Kidney (tissue), 14 donors: ENCODE measurements around the gene LAIR2. TPM values are rescaled to one million over a fixed set of nuclear protein-coding genes. Genes with fewer than 3 reads are reported as not detected.
A peak's percentile ranks its signal among the peaks of the same experiment; 100 is the strongest.

ENCODE experiments used
- DNase-seq, 5 donors: peaks; one replicate each; pipeline ENCODE4 v3.0.0-alpha.2; 2013 to 2020
- FAIRE-seq: peaks from 2 replicates; lab custom pipeline; 2012; peaks lifted over from hg19 to GRCh38; lab: Jason Lieb, UNC
- H3K27ac ChIP-seq, 2 donors: one replicate each; pipeline ENCODE4 v1.7.0; 2013; ENCODE audit warnings: low read depth in 2 of 2, low read length in 2 of 2, inconsistent platforms in 1 of 2
- H3K27me3 ChIP-seq: one replicate; pipeline ENCODE4 v1.7.1; 2013; ENCODE audit warnings: low read length, inconsistent platforms; ENCODE audit not compliant: control insufficient read depth, insufficient read depth
- H3K36me3 ChIP-seq, 3 donors: one replicate each; pipeline versions ENCODE4 v1.7.0 to v1.7.1; 2013; ENCODE audit warnings: low read length in 3 of 3, control low read depth in 1 of 3, inconsistent platforms in 1 of 3; ENCODE audit not compliant: insufficient read depth in 3 of 3, control insufficient read depth in 2 of 3
- H3K4me1 ChIP-seq, 3 donors: one replicate each; pipeline versions ENCODE4 v1.7.0 to v1.7.1; 2013; ENCODE audit warnings: low read length in 3 of 3, inconsistent platforms in 1 of 3, low read depth in 1 of 3; ENCODE audit not compliant: control insufficient read depth in 2 of 3, insufficient read depth in 2 of 3
- H3K4me3 ChIP-seq, 3 donors: one replicate each; pipeline versions ENCODE4 v1.7.0 to v1.8.1; 2013; ENCODE audit warnings: low read length in 3 of 3, control low read depth in 1 of 3, inconsistent platforms in 1 of 3
- H3K9ac ChIP-seq, 3 donors: one replicate each; pipeline versions ENCODE4 v1.7.0 to v1.7.1; 2013; ENCODE audit warnings: low read length in 3 of 3, control low read depth in 1 of 3, inconsistent platforms in 1 of 3
- H3K9me3 ChIP-seq, 3 donors: one replicate each; pipeline versions ENCODE4 v1.7.0 to v1.7.1; 2013; ENCODE audit warnings: low read length in 3 of 3, control low read depth in 1 of 3, inconsistent platforms in 1 of 3; ENCODE audit not compliant: control insufficient read depth in 2 of 3, insufficient read depth in 1 of 3
- CTCF ChIP-seq: IDR thresholded peaks from 3 replicates; pipeline ENCODE4 v1.5.1; 2012; ENCODE audit warnings: mild to moderate bottlenecking, moderate library complexity, borderline replicate concordance; ENCODE audit not compliant: insufficient read depth; ENCODE audit errors: extremely low read depth
- intact Hi-C: fragments of 100-400 bp; cut with DNase I; formaldehyde crosslinking; loops from one replicate; pipeline ENCODE4 v1.11.1; 2022
- polyA plus RNA-seq: library from polyadenylated mRNA; stranded (reverse); fragments of 350-450 nt; fragmentation: Illumina TruSeq; extraction: RNeasy Lipid Tissue Mini Kit (QIAGEN cat#74804); gene quantifications from one replicate; pipeline ENCODE4 v1.2.3, GENCODE V29; 2014; ENCODE audit warnings: low read depth, low replicate concordance; ENCODE audit not compliant: insufficient read depth
- total RNA-seq: library from RNA; stranded (reverse); fragmentation: NEBNext Ultra II Directional; extraction: Animal tissue kit (Norgen Biotek cat#: 25700); gene quantifications from one replicate; pipeline ENCODE4 v1.2.1, GENCODE V29; 2021
- donor health status: control.
- donor health status: control.
- donor health status: control.
- donor health status: control.
- donor health status: control.
- donor health status: DM: yes; HTN: yes; CAD: no.
- donor health status: Normal renal cell carcinoma (clear cell type).

The LAIR2 gene
- total and polyA plus RNA-seq, 2 donors from 2014 or later, result not detected

DNA sequence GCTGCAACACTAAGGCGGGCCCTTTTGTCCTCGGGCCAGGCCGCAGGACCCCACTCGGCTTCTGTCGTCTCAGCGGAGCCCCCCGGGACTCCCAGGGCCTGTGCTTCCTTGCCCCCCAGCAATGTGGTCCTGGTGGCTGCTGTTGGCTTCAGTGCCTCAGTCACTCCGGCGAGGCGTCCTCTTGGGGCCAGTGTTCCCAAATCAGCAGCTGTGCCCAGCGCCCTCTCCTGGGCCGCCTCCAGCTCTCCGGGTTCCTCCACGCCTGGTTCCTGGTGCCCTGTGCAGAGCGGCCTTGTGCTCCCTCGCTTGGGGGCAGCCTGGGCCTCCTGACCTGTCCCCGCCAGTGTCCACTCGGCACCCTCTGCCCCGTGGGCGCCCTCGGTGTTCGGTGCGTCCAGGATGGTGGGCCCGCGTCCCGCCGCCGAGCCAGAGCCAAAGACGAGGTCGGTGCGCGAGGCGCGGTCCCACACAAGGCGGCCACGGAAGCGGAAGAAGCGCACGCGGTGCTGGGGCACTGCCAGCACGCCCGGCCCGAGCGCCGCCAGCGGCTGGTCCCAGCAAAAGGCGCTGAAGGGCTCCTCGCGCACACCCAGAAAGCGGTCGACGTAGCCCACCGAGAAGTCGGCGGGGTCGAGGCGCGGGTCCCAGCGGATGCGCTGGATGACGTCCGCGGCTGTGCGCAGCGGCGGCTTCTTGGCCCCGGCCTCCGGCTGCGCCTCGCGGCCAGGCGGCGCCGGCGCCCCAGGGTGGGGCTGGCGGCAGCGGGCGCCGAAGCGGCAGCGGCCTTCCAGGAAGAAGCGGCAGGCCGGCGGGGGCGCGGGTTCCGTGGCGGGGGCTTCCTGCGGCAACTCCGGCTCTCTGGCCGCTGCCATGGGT, 39.7 kb upstream of the LAIR2 start:
- peak; percentile 47 to 92 (median 64) for DNase-seq
- intact Hi-C loops, result no loop called here
- peak overlapping the region in 1 of 3 donors; percentile 46 for H3K9ac ChIP-seq

DNA sequence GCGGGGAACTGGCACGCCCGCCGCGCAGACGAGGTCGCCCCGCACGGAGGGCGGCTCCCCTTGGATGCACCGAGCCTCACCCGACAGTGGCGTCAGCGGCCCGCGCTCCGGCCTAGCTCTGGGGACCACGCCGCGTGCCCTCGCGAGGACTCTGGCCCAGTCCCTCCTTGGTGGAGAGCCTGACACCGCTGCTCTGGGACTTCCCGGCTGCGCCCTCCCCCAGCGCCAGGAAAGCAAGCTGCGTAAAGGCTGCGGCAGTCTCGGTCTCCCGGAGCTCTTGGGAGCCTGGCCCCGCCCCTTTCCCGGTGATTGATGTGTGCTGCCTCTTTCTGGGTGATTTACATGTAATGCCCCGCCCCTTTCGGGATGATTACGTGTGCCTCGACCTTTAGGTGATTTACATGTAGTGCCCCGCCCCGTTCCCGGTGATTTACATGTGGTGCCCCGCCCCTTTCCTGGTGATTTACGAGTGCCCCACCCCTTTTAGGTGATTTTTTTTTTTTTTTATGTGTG, 39.0 kb upstream of the LAIR2 start, which contains the start of gene LENG9:
Gene LENG9 (minus strand): TSS at position 248 of the 513 bp plus-strand sequence. CDS start 252 bp downstream, outside the sequence.
- no peak for TF ChIP-seq CTCF
- Histone ChIP-seq H3K9me3 (no peaks in the 10 kb centered on the region), H3K4me1 (peaks cover 0 to 10% (median 5%) of the 10 kb centered on the region in 3 donors), H3K9ac (peak within 1 kb of the TSS in 2 of 3 donors; percentile 10 to 61), H3K36me3 (peaks cover 0 to 19% (median 12%) of the 10 kb centered on the region in 3 donors), H3K27me3 (no peaks in the 10 kb centered on the region), H3K4me3 (peak within 1 kb of the TSS; percentile 53 to 74 (median 59)), H3K27ac (peak within 1 kb of the TSS; percentile 90 to 97)
- peak; percentile 33 for FAIRE-seq
- intact Hi-C loops, result no loop called here
- DNase-seq, result peak; percentile 94 to 99 (median 98)

More for the DNA sequence above, 39.7 kb upstream of the LAIR2 start:
- no peak for TF ChIP-seq CTCF
- no peak for FAIRE-seq
- peaks cover 0 to 10% (median 5%) of the 10 kb centered on the region in 3 donors for H3K4me1 ChIP-seq
- no peaks in the 10 kb centered on the region for H3K9me3 ChIP-seq
- H3K4me3 ChIP-seq, result peak overlapping the region; percentile 13 to 74 (median 53)
- H3K27ac ChIP-seq, result peak overlapping the region; percentile 90 to 97
- peaks cover 2 to 26% (median 19%) of the 10 kb centered on the region in 3 donors for H3K36me3 ChIP-seq
- no peaks in the 10 kb centered on the region for H3K27me3 ChIP-seq

DNA sequence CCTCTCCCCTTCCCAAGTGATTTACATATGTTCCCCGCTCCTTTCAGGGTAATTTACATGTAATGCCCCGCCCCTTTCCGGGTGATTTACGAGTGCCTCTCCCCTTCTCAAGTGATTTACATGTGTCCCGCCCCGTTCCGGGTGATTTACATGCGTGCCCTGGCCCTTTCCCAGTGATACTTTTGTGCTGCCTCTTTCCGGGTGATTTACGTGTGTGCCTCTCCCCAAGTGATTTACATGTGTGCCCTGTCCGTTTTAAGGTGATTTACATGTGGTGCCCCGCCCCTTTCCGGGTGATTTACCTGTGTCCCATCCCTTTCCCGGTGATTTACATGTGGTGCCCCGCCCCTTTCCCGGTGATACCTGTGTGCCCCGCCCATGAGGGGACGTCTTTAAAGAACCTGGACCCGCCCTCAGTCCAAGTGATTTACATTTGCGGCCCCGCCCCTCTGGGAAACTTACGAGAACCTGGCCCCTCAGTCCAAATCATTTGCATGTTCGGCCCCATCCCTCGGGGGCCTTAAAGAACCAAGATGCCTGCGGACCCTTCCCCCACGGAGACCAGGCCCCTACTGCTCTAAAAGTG, 38.5 kb upstream of the LAIR2 start:
- Histone ChIP-seq H3K9me3 (no peaks in the 10 kb centered on the region), H3K4me1 (peaks cover 0 to 10% (median 5%) of the 10 kb centered on the region in 3 donors), H3K27me3 (no peaks in the 10 kb centered on the region), H3K27ac (peak overlapping the region; percentile 90 to 97), H3K9ac (peak overlapping the region in 2 of 3 donors; percentile 10 to 61), H3K36me3 (peaks cover 0 to 14% (median 6%) of the 10 kb centered on the region in 3 donors), H3K4me3 (peak overlapping the region; percentile 53 to 74 (median 59))
- FAIRE-seq (no peak), DNase-seq (peak; percentile 88 to 97 (median 94))
- intact Hi-C loops, result no loop called here
- no peak for TF ChIP-seq CTCF
